Measurements from ENCODE around the gene HIVEP2.

Gene HIVEP2

DNA sequence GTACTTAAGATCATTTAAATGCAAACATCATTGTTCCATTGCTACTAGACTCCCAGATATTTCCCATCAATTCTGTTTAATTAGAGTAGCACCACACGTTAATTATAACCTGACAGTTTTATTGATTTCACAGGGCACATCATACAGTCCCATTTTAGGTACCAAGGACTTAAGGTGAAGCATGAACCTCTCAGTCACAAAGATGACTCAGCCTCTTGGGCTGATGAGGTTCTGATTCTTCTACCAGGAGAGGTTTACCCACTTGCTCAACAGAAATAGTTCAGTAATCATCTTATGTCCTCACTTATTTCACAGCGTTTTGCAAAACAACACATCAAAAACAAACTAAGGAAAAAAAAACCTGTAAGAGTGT is 98.5 kb downstream of the HIVEP2 start:
- H3K4me3 ChIP-seq (replicated peaks; ENCODE audit: low read depth, low read length) = no peak overlapping the region; the same call in 1 of the 2 replicates
- DNase-seq (ENCODE audit: extremely low read depth, low read depth) = no peak
- TF ChIP-seq CTCF (IDR thresholded peaks at IDR 0.05; ENCODE audit: low read depth, low read length, missing control alignments) = no peak

DNA sequence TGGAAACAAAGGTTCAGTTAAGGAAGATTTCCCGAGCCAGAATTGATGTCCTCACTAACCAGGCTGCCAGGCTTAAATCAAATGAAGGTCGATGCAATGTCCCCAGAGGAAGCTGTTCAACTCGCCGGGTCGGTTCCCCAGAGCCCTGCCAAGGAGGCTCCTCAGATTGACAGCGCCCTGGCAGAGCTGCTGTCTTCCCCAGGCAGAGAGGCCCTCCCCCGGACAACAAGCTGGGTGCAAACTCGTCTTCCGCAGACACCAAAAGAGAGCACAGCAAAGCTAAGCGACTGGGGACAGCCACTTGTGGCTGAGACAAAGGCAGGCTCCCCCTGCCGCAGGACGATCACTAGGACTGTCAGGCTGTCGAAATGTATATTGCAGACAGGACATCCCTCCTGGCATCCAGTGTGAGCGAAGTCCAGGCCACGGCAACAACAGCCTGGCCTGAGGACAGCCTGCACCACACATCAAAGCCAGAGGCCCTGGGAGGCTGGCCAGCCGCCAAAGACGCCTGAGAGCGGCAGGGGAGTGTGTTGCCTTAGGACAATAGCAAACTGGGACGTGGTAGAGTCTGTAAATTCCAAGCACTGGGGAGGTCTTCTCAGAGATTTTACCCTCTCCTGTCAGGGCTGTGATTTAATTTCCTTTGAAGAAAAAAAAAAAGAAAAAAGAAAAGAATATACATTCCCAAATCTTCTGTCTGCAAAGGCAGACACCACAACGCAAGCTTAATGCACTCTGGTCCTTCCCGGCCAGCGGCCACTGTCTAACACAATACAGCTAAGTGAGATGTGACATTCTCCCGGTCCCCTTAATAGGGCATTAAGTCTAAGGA is 99.1 kb downstream of the HIVEP2 start:
- H3K4me3 ChIP-seq (replicated peaks; ENCODE audit: low read depth, low read length) = peak overlapping the region; percentile 30
- TF ChIP-seq CTCF (IDR thresholded peaks at IDR 0.05; ENCODE audit: low read depth, low read length, missing control alignments) = no peak
- peak; percentile 35 for DNase-seq (ENCODE audit: extremely low read depth, low read depth)

- no peak for TF ChIP-seq CTCF (IDR thresholded peaks at IDR 0.05; ENCODE audit: low read depth, low read length, missing control alignments)
- DNase-seq (ENCODE audit: extremely low read depth, low read depth) = no peak
- no peak overlapping the region for H3K4me3 ChIP-seq (replicated peaks; ENCODE audit: low read depth, low read length)
These were observed 99.8 kb downstream of the HIVEP2 start for GRCh38 chr6:142845143-142845571.

DNA sequence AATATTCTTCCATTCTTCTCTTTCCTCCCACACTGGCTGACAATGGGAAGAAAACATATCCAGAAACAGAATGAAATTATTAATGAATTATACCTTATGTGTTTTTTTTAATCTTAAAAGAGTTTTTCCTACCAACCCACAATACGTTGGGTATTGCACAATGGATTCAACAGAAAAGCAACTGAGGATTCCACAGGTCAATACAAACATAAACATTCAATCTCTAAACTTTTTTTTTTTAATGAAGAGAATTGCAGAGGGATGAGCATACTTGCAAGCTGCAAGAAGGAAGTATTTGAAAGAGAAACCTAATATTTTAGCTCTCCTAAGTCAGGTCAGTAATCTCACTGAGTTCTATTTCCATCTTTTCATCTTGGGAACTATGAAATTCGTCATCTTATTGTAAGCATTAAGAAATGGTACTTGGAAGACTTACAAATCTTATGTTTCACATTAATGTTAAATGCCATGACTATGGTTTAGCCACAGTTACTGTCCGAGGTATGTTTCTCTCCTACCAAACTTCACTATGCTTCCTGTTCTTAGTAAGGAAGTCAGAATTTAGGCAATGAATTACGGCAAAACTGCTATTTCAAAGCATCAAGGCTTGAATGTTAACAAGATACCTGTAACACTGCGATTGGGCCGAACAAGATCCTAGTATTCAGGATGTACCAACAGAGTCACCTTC is 100.8 kb downstream of the HIVEP2 start:
- no peak for DNase-seq (ENCODE audit: extremely low read depth, low read depth)
- no peak overlapping the region for H3K4me3 ChIP-seq (replicated peaks; ENCODE audit: low read depth, low read length)
- no peak for TF ChIP-seq CTCF (IDR thresholded peaks at IDR 0.05; ENCODE audit: low read depth, low read length, missing control alignments)

GRCh38 chr6:142843361-142843760 is 101.6 kb downstream of the HIVEP2 start:
- no peak for DNase-seq (ENCODE audit: extremely low read depth, low read depth)
- no peak for TF ChIP-seq CTCF (IDR thresholded peaks at IDR 0.05; ENCODE audit: low read depth, low read length, missing control alignments)
- no peak overlapping the region for H3K4me3 ChIP-seq (replicated peaks; ENCODE audit: low read depth, low read length)

- no peak for TF ChIP-seq CTCF (IDR thresholded peaks at IDR 0.05; ENCODE audit: low read depth, low read length, missing control alignments)
- peak; percentile 26 for DNase-seq (ENCODE audit: extremely low read depth, low read depth)
- no peak overlapping the region; the same call in 1 of the 2 replicates for H3K4me3 ChIP-seq (replicated peaks; ENCODE audit: low read depth, low read length)
These were observed 102.3 kb downstream of the HIVEP2 start for GRCh38 chr6:142842418-142843261.

Data from HFF-Myc (cell line).